Measurements from ENCODE around the gene KIF24. TPM values are rescaled to one million over a fixed set of nuclear protein-coding genes. Genes with fewer than 3 reads are reported as not detected.

KIF24 gene
- 1.3 and 1.8 TPM in 2 replicates for total RNA-seq
- polyA plus RNA-seq = 0.71 and 1.0 TPM in 2 replicates

DNA sequence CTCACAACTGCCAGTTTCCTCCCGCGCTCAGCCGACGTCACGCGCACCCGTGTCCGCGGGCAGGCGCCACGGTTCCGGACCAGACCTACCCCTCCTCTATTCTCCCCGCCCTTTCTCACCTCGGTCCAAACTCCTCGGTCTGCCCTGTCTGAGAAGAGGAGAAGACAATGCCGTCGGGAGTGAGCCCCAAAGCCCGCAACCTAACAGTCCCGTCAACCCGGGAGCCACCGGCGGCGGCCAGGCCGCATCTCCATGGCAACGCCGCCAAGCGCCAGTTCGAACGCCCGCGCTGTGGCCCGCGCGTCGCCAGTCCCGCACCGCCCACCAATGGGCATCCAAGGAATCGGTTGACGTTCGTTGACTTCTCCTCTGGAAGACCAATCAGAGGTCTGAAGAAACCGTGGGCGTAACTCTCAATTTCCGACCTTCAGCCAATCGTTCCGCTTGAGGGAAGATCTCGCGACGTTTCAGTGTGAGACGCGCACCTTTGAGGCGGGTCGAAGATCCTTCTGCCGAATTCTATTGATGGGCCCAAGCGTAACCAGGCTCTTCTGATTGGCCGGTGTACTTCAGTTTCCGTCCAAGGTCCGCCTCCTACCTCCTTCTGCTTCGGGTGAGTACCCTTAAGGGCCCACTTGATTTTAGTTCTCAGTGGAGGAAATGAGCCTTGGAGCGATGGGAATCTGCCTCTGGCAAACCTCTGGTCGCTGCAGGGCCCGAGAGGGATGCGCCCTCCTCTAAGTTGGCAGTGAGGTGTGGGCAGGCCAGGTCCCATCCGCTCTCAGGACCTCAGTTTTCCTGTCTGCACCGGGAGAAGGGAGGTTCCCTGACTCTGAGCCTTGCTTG is at the start of gene KIF24, which contains the start of gene NUDT2:
Gene KIF24 (minus strand): TSS at position 282 of the 846 bp plus-strand sequence. CDS start 17,922 bp downstream, outside the sequence.
Gene NUDT2 (plus strand): TSS at position 583 of the 846 bp plus-strand sequence. CDS start 9,471 bp downstream, outside the sequence.
- Histone ChIP-seq H3K9me2 (replicated peaks; ENCODE audit: insufficient read depth) (no peaks in the 10 kb centered on the region), H3K4me2 (peak within 1 kb of the TSS; percentile 77), H3K79me2 (peaks cover 28% of the 10 kb centered on the region), H3K4me1 (ENCODE audit: insufficient read depth) (no peaks in the 10 kb centered on the region), H4K20me1 (ENCODE audit: insufficient read depth, poor library complexity, severe bottlenecking) (no peaks in the 10 kb centered on the region), H3K9me3 (ENCODE audit: low read depth) (no peaks in the 10 kb centered on the region), H3K4me3 (peak within 1 kb of the TSS; percentile 35), H3K27me3 (no peaks in the 10 kb centered on the region), H3K36me3 (replicated peaks; ENCODE audit: insufficient read depth, low read depth) (no peaks in the 10 kb centered on the region), H2AFZ (peak within 1 kb of the TSS; percentile 48), H3K27ac (peak within 1 kb of the TSS; percentile 90)
- peak; percentile 100 for DNase-seq (ENCODE audit: low spot score)
- under 1% methylated on average over 61 of the region's 64 CpGs for WGBS (ENCODE audit: low lambda C conversion rate, missing lambda C conversion rate)
- TF ChIP-seq CTCF (IDR thresholded peaks at IDR 0.05; ENCODE audit: poor library complexity) (no peak), EZH2 (IDR thresholded peaks at IDR 0.05; ENCODE audit: borderline replicate concordance) (no peak), EZH2phosphoT487 (IDR thresholded peaks at IDR 0.05; ENCODE audit: low read depth, severe bottlenecking, unreplicated experiment) (no peak)

- H3K4me3 ChIP-seq = no peak overlapping the region
- no peaks in the 10 kb centered on the region for H3K36me3 ChIP-seq (replicated peaks; ENCODE audit: insufficient read depth, low read depth)
- peaks cover 11% of the 10 kb centered on the region for H3K27me3 ChIP-seq
- H4K20me1 ChIP-seq (ENCODE audit: insufficient read depth, poor library complexity, severe bottlenecking) = no peaks in the 10 kb centered on the region
- no peak for DNase-seq (ENCODE audit: low spot score)
- H2AFZ ChIP-seq = no peak overlapping the region
- H3K27ac ChIP-seq = no peak overlapping the region
- H3K4me2 ChIP-seq = no peak overlapping the region
- H3K9me2 ChIP-seq (replicated peaks; ENCODE audit: insufficient read depth) = no peaks in the 10 kb centered on the region
- 95% methylated on average over 3 of the region's 3 CpGs for WGBS (ENCODE audit: low lambda C conversion rate, missing lambda C conversion rate)
- H3K4me1 ChIP-seq (ENCODE audit: insufficient read depth) = peaks cover 21% of the 10 kb centered on the region
- H3K79me2 ChIP-seq = peaks cover 4% of the 10 kb centered on the region
- no peaks in the 10 kb centered on the region for H3K9me3 ChIP-seq (ENCODE audit: low read depth)
- TF ChIP-seq EZH2phosphoT487 (IDR thresholded peaks at IDR 0.05; ENCODE audit: low read depth, severe bottlenecking, unreplicated experiment) (no peak), EZH2 (IDR thresholded peaks at IDR 0.05; ENCODE audit: borderline replicate concordance) (no peak)
Observed at GRCh38 chr9:34378376-34379060, 49.5 kb upstream of the KIF24 start.

GRCh38 chr9:34377404-34377746 is 48.3 kb upstream of the KIF24 start:
- DNase-seq (ENCODE audit: low spot score) = peak; percentile 72
- H3K4me2 ChIP-seq = peak overlapping the region; percentile 81
- H3K27ac ChIP-seq = peak overlapping the region; percentile 88
- H3K36me3 ChIP-seq (replicated peaks; ENCODE audit: insufficient read depth, low read depth) = no peaks in the 10 kb centered on the region
- no peaks in the 10 kb centered on the region for H3K9me2 ChIP-seq (replicated peaks; ENCODE audit: insufficient read depth)
- H3K27me3 ChIP-seq = peaks cover 11% of the 10 kb centered on the region
- no peaks in the 10 kb centered on the region for H3K9me3 ChIP-seq (ENCODE audit: low read depth)
- no peak for TF ChIP-seq CTCF (IDR thresholded peaks at IDR 0.05; ENCODE audit: poor library complexity)
- WGBS (ENCODE audit: low lambda C conversion rate, missing lambda C conversion rate) = 14% methylated on average over 20 of the region's 21 CpGs
- H3K4me3 ChIP-seq = peak overlapping the region; percentile 43
- peak overlapping the region; percentile 42 for H2AFZ ChIP-seq
- H4K20me1 ChIP-seq (ENCODE audit: insufficient read depth, poor library complexity, severe bottlenecking) = no peaks in the 10 kb centered on the region
- peaks cover 21% of the 10 kb centered on the region for H3K4me1 ChIP-seq (ENCODE audit: insufficient read depth)
- peaks cover 6% of the 10 kb centered on the region for H3K79me2 ChIP-seq
